Measurements from ENCODE around the gene NCOA6.
A peak's percentile ranks its signal among the peaks of the same experiment; 100 is the strongest.
"Not testable (repeated sequence)": the region's sequence is repeated elsewhere in the genome, so short reads cannot be mapped to it uniquely, and the experiment has no call there.

NCOA6 gene

DNA sequence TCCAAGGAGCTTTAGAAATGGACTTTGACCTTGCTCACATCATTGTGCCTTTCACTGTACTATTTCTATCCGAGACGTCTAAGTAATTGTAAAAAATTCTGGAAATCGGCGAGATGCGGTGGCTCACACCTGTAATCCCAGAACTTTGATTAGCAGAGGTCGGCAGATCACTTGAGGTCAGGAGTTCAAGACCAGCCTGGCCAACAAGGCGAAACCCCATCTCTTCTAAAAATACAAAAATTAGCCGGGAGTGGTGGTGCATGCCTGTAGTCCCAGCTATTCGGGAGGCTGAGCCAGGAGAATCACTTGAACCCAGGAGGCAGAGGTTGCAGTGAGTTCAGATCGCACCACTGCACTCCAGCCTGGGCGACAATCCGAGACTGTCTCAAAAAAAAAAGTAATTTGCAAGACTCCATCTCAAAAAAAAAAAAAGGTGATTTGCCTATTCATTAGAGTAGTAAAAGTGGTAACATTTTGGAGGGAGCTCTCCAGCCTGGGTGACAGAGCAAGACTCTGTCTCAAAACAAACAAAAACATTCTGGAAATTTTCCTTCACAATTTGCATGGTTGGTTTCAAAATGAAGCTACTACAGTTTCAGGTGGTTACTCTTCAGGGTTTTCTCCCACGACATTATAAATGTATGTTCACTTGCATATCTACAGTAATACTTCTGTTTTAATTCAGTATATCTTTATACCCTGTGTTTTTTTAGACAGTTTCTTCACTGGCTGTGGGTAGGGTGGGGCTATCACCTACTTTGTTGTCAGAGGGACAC lies 106.0 kb downstream of the NCOA6 start:
- peak; percentile 64 for DNase-seq (ENCODE audit: low spot score)

DNA sequence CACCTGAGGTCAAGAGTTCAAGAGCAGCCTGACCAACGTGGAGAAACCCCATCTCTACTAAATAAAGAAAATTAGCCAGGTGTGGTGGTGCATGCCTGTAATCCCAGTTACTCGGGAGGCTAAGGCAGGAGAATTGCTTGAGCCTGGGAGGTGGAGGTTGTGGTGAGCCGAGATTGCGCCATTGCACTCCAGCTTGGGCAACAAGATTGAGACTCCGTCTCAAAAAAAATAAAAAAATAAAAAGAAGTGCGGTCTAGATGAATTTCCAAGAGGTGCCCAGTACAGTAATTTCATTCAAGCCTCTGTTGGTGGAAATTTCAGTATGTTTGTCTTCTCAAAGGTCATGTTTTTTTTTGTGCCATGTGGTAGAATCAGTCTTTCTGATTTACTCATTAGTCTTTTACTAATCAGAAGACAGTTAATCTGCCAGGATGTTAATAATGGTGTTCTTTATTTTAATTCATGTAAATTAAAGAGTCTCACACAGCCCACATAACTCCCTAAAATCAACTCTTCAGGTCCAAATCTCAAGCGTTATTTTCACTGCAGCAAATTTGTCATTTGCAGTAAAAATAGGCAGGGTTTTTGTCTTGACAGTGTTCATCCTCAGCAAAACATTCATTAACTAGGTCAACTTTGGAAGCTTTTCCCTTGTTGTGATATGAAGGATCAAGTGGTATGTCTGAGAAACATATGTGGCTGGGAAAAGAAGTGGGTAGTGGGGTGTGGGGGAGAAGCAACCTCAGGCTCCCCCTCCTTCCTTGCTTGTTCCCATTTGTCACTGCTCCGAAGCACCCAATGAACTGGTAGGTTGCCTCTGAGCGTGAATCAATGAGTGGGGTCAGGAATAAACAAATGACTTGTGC lies 108.0 kb downstream of the NCOA6 start:
- DNase-seq (ENCODE audit: low spot score), result no peak

DNA sequence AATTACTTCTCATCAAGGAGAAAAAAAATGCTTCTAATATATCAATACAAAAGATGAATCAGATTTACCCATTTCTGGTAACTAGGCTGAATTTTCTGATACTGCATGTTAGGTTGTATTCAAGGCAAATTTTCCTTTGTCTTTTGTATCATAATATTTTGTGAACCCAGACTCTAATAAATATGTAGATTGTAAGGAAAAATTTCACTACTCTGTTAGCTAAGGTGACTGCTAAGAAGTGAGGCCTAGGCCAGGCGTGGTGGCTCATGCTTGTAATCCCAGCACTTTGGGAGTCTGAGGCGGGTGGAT lies 108.6 kb downstream of the NCOA6 start:
- DNase-seq (ENCODE audit: low spot score), result no peak

DNA sequence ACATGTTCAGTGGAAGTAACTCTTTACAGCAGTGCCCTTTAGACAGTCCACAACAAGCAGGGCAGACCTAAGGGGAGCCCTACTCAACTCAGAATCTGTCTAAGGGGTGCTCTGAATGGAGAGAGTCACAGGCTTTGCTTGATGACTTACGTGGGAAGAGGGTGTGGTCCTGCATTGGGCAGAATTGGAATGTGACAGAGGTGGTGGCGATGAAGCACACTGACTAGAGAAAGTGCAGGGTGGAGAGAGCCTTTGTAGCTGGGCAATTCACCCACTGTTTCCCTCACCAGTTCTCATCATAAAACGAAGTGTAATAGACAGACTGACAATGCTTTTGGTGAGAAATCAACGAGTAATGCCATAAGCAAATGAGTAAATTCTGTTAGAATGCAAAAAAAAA lies 110.1 kb downstream of the NCOA6 start:
- no peak for DNase-seq (ENCODE audit: low spot score)

GRCh38 chr20:34713944-34714515 lies 111.4 kb downstream of the NCOA6 start:
- not testable (repeated sequence) for DNase-seq (ENCODE audit: low spot score)

DNA sequence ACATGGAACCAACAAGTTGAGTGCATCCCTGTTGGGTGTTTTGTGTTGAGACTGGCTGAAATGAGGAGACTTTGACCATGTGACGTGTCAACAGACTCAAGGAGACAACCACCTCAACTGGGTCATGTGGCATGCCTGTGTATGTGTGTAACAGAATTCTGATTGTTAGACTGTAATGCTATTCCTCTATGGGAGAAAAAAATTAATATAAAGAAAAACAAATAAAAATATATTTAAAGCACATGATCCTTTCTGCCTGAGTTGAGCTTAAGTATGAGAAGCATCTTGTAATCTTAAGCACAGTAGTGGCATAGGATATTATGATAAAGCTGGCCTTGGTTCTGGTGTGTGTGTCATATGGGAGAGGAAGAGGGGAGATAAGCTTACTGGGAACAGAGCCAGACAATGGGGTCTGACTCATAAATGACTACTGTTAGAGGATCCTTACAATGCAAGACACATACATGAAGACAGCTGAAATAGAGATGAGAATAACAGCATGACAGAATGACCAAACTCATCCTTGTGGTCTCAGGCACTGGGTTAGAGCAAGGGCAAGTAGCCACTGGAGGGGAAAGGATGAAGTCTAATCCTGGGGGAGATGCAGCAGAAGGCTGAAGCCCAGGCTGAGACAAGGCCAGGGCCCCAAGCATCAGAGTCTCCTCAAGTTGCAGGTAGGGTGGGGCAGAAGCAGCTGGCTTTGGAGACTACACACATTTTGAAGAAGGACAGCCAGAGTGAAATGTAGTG lies 112.1 kb downstream of the NCOA6 start:
- DNase-seq (ENCODE audit: low spot score), result no peak

GRCh38 chr20:34712525-34713192 lies 112.8 kb downstream of the NCOA6 start:
- no peak for DNase-seq (ENCODE audit: low spot score)

GRCh38 chr20:34711813-34712430 lies 113.5 kb downstream of the NCOA6 start:
- DNase-seq (ENCODE audit: low spot score), result no peak

DNA sequence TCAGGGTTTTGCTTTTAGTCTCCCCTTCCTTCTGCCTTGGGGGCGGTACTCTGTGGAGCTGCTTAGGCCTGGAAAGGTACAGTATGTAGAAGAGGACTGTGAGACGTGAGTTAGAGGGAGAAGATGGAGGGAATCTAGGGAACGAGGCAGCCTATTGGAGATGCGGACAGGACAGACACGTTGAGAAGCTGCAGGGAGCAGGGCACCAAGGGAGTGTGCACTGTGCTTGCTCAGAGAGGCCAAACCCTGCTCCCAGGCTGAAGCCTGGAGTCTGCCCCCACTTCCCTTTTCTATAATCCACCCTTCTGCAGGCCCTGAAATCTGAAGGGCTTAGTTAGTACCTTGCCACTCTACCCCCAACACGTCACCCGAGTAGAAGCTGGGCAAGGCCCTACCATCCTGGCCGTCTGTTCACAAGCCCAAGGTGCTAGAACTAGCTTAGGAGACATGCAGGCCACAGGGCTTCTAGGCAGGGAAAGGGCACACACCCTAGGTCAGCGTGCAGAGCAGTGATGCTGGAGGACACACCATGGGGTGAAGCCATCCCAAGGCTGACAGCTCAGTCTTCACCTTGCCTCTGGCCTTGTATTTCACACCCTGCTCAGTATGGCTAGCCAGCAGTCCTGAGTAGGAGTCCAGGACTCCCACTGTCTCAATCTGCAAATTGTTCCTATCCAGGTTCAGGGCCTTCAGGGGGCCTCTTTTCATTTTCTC lies 114.4 kb downstream of the NCOA6 start:
- DNase-seq (ENCODE audit: low spot score), result no peak

- no peak for DNase-seq (ENCODE audit: low spot score)
Observed at GRCh38 chr20:34710568-34710839, 114.9 kb downstream of the NCOA6 start.

DNA sequence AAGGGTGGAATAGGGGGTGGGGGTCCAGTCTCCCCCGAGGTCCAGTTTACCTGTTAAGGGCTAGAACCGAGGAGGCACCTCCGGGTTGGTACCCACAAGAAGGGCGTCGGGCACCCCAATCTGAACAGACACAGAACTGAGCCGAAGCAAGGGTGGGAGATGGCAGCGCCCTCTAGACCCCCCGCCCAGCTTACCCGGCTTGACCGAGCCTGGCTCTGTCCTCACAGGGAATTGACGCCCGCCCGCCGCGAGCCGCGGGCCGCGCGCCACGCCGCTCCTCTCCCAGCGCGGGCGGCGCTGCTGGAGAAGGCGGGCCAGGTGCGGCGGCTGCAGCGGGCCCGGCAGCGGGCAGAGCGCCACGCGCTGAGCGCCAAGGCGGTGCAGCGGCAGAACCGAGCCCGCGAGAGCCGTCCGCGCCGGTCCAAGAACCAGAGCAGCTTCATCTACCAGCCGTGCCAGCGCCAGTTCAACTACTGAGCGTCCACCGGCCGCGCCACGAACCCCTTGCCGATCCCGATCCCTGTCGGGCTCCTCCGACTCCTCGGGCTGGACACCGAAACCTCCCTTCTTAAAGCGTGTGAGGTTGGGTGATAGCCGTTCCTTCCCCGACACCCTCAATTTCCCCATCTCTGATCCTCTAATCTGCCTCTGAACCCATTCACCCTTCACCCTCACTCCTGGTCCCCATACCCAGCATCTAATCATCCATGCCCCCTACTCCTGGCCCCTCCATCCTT lies 115.5 kb downstream of the NCOA6 start:
- DNase-seq (ENCODE audit: low spot score), result peak; percentile 85

DNA sequence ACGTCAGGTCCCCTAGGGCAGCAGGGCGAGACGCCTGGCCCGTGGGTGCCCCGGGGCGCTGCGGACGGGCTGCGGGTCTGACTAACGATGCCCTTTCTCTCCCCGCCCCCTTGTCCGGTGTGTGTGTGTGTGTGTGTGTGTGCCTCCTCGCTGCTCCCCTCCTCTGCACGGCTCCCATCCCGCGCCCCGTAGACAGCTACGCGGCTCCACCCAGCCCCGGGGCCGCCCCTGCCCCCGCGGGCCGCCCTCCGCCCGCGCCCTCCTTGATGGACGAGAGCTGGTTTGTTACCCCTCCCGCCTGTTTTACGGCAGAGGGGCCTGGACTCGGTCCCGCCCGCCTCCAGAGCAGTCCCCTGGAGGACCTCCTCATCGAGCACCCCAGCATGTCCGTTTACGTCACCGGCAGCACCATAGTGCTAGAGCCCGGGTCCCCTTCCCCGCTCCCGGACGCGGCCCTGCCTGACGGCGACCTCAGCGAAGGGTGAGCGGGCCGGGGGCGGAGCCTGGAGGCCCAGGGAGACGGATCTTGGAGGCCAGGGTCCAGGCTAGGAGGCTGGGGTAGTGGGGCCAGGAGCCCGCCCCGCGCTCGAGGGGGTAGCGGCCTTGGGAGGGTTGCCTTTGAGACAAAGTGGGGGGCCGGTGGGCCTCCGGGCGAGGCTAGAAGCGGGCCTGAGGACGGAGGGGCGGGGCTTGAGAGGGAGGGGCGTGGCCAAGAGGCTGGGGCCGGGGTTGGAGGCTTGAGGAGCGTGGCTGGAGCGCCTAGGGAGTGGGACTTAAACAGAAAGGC lies 116.2 kb downstream of the NCOA6 start:
- DNase-seq (ENCODE audit: low spot score), result peak; percentile 90

GRCh38 chr20:34708621-34709043 lies 116.8 kb downstream of the NCOA6 start:
- peak; percentile 63 for DNase-seq (ENCODE audit: low spot score)

- DNase-seq (ENCODE audit: low spot score), result no peak
Observed at GRCh38 chr20:34706912-34707784, 118.3 kb downstream of the NCOA6 start.

DNA sequence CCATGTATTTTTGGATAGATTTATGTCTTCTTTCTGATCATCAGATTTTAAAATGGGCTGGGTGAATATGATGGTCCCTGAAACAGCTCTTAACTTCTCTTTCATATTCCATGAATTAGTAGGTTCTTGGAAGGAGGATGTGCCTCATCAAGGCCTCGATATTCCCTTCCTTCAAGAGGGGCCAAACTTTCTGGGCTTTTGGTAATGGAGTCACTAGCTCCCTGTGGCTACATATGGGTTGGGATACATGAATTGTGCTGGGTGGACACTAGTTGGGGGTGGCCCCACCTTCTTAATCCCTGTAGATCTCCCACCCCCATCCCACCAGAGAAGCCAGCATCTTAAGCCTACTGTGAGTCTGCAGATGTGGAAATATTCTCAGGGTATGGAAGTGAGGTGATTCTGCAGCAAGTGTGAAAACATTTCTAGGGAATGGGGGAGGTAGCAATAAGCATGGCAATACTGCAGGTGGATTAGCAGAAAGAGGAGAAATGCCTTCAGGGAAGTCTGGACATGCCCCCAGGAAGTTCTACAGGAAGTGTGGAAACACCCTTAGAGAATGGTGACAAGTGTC lies 119.1 kb downstream of the NCOA6 start:
- DNase-seq (ENCODE audit: low spot score), result no peak

DNA sequence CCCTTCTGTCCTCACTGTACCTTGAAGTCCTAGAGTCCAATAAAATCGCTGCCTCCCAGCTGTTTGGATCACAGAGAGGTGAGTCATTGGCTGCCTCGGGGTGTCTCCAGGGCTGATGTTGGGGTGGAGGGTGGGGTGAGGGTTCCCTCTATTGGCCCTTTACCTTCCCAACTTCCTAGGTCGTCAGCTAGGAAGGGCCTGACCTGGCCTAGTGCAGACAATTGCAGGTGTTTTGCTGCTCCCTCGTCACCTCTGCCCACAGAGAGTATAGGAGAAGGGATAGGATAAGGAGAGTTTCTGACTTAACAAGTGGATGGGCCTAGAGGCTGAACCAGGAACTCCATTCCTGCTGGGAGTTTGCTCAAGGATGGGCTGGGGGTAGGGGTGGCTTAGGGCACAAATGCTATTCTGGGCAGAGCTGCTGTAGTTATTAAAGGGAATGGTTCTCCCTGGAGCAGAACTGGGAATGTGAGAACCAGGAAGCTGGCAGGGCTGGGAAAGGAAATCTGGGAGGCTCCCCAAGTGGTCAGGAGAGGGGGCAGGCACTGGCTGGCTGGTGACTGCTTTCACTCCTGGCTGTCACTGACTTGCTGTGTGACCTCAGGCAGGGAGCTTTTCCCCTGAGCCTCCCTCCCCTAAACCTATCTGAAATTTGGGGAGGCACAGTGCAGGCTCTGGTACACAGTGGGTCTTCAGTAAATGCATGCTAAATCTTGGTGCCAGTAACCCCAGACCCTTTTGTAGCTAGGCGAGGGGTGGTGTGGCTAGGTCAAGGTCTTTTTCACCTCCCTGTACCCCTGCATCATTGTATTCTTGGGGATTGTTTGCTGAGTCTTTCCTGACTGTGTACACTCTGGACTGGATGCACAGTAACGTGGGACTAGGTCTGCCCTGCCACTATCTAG lies 119.8 kb downstream of the NCOA6 start:
- no peak for DNase-seq (ENCODE audit: low spot score)

DNA sequence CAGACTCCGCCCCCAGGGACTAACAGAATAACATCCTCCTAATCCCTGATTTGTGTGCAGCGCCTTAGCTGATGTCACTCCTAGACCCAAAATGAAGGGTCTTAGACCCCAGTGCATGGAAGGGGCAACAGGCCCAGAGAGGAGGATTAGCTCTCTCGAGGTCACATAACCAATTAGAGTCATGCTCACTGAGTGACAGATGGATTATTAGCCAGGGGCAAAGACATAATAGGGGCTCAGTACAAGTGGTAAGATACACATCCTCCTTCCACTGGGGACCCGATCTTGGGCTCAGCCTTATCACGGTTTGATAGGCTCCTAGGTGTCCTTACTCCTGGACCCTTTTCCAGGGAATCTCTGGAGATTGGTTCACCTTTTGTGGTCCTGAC lies 120.4 kb downstream of the NCOA6 start:
- DNase-seq (ENCODE audit: low spot score), result no peak

Measured in germinal center (tissue), 1 donor.